ENCODE data around the gene NACC2. TPM values are rescaled to one million over a fixed set of nuclear protein-coding genes. Genes with fewer than 3 reads are reported as not detected.

The NACC2 gene
- total and polyA plus RNA-seq, 9 of the 15 experiments (the other 6 are each of a cell fraction or from before 2014, with no cell fraction given): 0.70 to 25.1 (median 5.6) TPM

DNA sequence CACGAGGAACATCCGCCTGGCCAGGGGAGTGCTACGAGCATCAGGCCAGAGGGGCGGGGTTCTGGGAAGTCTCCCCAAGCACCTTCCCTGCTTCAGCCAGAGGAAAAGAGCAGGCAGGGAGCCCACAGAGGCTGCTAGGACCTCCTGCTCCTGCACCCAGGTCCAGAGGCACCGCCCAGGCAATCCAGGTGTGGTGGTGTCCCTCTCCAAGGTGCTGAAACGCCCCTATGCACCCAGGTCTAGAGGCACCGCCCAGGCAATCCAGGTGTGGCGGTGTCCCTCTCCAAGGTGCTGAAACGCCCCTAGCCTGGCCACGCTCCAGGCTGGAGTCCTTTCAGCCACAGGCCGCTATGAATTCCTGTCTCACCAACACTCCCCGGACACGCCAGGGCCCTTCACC is 123.2 kb downstream of the NACC2 start (continued):
- TF ChIP-seq, protein P1, sequence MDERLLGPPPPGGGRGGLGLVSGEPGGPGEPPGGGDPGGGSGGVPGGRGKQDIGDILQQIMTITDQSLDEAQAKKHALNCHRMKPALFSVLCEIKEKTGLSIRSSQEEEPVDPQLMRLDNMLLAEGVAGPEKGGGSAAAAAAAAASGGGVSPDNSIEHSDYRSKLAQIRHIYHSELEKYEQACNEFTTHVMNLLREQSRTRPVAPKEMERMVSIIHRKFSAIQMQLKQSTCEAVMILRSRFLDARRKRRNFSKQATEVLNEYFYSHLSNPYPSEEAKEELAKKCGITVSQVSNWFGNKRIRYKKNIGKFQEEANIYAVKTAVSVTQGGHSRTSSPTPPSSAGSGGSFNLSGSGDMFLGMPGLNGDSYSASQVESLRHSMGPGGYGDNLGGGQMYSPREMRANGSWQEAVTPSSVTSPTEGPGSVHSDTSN (CRISPR knock-in tag; IDR thresholded peaks at IDR 0.05; ENCODE audit: low read depth): no peak
- TF ChIP-seq, protein P1 (tag; conservative IDR thresholded peaks at IDR 0.05; ENCODE audit: low read depth): no peak
- TF ChIP-seq ZNF79 (CRISPR knock-in tag; IDR thresholded peaks at IDR 0.05; ENCODE audit: low read depth) (no peak), L3MBTL2 (IDR thresholded peaks at IDR 0.05) (no peak), KLF10 (CRISPR knock-in tag; IDR thresholded peaks at IDR 0.05) (no peak), TBP (optimal IDR thresholded peaks at IDR 0.05; ENCODE audit: low read depth, low read length) (no peak), BCL6 (CRISPR knock-in tag; IDR thresholded peaks at IDR 0.05) (no peak), HDGF (IDR thresholded peaks at IDR 0.05) (no peak), HOXB6 (CRISPR knock-in tag; IDR thresholded peaks at IDR 0.05; ENCODE audit: borderline replicate concordance) (no peak), JUNB (CRISPR knock-in tag; conservative IDR thresholded peaks at IDR 0.05) (no peak), BRD9 (IDR thresholded peaks at IDR 0.05; ENCODE audit: low read depth, partially characterized antibody) (no peak), IFI16 (CRISPR knock-in tag; IDR thresholded peaks at IDR 0.05) (no peak), NR2F6 (CRISPR knock-in tag; IDR thresholded peaks at IDR 0.05) (no peak), TAL1 (IDR thresholded peaks at IDR 0.05) (no peak), BACH1 (tag; IDR thresholded peaks at IDR 0.05) (no peak)
- TF ChIP-seq, protein P2, sequence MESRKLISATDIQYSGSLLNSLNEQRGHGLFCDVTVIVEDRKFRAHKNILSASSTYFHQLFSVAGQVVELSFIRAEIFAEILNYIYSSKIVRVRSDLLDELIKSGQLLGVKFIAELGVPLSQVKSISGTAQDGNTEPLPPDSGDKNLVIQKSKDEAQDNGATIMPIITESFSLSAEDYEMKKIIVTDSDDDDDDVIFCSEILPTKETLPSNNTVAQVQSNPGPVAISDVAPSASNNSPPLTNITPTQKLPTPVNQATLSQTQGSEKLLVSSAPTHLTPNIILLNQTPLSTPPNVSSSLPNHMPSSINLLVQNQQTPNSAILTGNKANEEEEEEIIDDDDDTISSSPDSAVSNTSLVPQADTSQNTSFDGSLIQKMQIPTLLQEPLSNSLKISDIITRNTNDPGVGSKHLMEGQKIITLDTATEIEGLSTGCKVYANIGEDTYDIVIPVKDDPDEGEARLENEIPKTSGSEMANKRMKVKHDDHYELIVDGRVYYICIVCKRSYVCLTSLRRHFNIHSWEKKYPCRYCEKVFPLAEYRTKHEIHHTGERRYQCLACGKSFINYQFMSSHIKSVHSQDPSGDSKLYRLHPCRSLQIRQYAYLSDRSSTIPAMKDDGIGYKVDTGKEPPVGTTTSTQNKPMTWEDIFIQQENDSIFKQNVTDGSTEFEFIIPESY (CRISPR knock-in tag; IDR thresholded peaks at IDR 0.05): peak; percentile 81
- TF ChIP-seq, protein P3, sequence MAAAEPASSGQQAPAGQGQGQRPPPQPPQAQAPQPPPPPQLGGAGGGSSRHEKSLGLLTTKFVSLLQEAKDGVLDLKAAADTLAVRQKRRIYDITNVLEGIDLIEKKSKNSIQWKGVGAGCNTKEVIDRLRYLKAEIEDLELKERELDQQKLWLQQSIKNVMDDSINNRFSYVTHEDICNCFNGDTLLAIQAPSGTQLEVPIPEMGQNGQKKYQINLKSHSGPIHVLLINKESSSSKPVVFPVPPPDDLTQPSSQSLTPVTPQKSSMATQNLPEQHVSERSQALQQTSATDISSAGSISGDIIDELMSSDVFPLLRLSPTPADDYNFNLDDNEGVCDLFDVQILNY (CRISPR knock-in tag; IDR thresholded peaks at IDR 0.05): peak; percentile 80; the same call in 1 of the 2 replicates

Data from K562 (cell line).